DMS79 (cell line): Measurements from ENCODE around the gene CHRNA3.
A peak's percentile ranks its signal among the peaks of the same experiment; 100 is the strongest.
"Not testable (repeated sequence)": the region's sequence is repeated elsewhere in the genome, so short reads cannot be mapped to it uniquely, and the experiment has no call there.

Source experiments
- DNase-seq: peaks from one replicate; lab custom pipeline; 2025; lab: John Stamatoyannopoulos, UW

CHRNA3 gene

DNA sequence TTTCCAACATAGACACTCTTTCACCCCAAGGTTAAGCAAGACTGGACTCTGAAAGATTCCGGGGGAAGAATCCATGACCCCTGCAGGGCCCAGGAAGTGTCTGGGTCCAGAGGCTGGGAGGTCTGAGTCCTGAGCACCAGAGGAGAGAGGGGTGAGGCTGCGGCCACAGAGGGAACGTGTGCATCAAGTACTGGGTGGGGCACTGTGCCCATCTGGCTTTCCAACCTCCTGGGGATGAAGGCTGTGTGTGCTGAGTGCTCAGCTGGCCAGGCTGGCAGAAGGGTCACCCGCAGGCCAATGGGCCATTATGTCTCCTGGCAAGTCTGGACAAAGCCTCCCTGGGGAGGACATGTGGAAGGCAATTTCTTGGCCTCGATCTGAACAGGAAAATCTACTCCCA is 3.3 kb downstream of the CHRNA3 start:
- no peak for DNase-seq

DNA sequence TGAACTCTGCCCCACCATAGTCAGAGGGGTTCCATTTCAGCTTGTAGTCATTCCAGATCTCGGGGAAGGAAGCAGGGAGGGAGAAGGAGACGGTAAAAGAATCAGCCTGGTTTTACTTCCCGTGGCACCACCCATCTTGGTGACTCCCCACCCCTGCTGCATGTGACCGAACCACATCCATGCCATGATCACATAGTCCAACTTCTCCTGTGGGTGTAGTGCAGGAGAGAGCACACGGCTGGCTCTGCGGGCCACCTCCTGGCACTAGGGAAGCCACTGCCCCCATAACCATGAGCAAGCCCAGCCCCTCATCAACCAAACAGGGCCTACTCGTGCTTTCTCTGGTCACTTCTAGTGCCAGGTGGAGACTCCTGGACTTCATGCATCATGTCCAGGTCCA is 3.7 kb downstream of the CHRNA3 start:
- no peak for DNase-seq

DNA sequence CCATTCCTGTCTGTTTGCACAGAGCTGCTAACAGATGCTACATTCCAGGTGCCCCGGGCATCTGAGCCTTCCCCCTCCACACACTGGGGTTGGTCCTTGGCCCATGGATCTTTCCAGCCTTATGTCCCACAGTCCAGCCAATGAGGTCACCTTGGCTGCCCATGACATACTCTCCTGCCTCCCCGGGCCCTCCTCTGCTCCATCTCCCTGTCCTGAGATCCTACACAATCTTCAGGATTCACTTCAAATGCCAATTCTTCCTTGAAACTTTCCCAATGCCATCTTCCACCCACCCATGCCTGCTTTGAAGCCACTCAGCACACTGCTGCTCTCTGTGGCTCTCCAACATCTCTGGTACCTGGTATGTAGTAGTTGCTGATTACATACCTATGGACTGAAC is 4.3 kb downstream of the CHRNA3 start:
- no peak for DNase-seq

DNA sequence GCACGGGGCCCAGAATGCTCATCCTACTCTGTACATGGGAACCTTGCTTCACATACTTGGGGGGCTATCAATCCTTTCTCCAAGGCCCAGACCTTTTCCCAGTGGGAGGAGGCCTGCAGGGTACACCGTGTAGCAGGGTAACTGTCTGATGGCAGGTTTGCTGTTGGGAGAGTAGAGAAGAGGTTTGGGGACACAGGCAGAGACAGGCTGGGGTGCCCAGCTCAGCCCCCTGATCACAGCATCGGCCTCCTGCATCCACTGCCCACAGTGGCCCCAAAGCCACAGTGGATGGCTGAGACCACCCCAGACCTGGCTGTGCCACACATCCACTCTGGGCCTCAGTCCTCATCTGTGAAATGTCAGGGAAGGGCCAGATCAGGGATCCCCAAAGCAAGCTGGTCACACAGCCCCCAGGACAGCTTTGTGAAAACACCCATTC is 5.6 kb downstream of the CHRNA3 start:
- DNase-seq = no peak

DNA sequence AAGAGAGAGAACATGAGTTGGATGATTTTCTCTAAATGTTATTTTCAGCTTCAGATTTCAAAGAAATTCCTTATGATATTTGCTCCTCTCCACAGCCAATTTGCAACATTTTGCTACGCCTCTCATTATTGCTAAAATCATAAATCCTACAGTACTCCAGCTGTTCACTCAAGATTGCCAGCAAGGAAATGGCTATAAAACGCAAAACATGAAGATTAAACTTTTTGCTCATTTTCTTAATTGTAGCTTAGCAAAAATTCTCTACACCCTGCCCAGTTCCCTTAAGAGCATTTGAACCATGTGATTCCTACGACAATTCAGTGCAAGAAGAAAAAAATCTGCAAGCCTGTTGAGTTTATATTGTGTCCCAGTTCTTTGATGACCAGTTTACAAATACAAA is 6.8 kb downstream of the CHRNA3 start:
- no peak for DNase-seq

DNA sequence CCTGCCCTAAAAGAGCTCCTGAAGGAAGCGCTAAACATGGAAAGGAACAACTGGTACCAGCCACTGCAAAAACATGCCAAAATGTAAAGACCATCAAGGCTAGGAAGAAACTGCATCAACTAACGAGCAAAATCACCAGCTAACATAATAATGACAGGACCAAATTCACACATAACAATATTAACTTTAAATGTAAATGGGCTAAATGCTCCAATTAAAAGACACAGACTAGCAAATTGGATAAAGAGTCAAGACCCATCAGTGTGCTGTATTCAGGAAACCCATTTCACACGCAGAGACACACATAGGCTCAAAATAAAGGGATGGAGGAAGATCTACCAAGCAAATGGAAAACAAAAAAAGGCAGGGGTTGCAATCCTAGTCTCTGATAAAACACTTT is 11.2 kb downstream of the CHRNA3 start:
- DNase-seq = not testable (repeated sequence)

DNA sequence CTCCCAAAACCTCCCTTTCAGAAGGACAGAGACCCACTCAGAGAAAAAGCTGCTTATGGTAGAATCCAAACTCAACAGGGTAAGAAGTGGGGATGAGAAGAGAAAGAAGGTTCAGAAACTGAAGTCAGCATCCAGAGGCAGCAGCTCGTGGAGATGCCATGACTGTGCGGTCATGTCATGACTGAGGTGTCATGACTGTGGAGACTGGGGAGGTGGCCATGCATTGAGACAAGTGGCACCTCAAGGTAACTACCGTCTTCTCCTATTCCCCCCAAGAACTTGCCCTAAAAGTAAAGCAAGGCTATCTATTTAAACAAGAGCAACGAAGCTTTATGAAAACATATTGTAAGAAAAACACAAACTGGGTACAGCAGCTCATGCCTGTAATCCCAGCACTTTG is 15.1 kb downstream of the CHRNA3 start:
- DNase-seq = no peak

DNA sequence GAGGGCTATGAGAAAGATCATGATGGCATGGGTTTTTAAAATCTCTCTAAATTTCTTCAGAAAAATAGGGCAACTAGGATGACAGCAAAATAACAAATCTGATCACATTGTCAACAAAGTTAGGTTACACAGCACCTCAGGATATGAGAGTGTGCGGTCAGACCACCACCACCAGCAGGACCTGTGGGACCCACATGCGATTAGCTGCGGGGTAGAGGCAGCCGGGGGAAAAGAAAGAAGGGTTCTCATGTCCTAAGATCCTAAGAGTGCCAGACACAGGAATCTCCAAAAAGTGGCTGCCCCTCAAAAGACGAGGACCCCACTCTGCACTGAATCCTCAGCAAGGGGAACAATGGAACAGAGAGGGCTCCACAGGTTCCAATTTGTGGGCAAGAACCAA is 15.6 kb downstream of the CHRNA3 start:
- no peak for DNase-seq

DNA sequence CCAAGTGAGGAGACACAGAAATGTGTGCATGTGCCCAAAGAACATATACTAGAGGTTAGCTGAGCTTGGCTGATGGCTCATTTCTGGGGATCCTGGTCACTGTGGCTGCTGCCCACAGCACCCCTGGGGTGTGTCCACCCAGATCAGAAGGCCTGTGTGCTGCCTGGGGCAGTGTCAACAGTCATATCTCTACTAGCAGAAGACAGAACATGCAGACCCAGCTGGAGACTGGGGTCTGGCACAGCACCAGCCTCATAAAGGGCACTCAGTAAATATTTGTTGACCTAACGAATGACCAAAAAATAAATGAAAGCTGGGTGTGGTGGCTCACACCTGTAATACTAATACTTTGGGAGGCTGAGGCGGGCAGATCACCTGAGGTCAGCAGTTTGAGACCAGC is 16.4 kb downstream of the CHRNA3 start:
- no peak for DNase-seq

DNA sequence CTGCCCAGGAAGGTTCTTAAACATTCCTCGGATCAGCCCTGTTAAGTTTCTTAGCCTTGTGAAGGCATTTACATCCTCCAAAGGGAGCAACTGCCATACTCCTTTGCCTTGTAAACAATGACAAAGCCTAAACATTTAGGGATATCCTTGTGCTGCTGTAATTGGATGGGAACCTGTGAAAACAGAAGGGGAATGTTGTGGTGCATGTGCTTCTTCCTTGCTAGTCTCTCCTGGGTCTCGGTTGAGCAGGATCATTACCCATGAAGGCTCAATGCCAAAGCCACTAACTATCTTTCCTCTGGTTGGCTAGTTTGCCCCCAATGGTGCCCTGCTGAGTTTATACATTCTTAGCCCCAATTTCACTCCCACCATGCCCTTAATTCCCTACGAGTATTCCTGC is 17.3 kb downstream of the CHRNA3 start:
- DNase-seq = no peak

DNA sequence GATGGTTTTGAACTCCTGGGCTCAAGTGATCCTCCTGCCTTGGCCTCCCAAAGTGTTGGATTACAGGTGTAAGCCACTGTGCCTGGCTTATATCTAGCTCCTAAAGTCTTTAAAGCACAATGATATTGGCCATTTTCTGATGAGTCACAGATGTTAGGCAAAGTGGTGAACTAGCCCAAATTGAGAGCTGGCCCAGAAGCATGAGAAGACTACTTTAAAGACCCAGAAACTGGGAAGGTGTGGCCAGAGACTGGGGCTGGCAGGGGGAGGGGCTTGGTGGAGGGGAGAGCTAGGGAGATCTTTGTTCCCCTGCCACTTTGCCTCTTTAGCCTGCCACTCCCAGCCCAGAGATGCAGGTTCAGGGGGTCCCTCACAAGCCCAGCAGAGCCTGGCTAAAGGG is 21.6 kb downstream of the CHRNA3 start:
- no peak for DNase-seq

DNA sequence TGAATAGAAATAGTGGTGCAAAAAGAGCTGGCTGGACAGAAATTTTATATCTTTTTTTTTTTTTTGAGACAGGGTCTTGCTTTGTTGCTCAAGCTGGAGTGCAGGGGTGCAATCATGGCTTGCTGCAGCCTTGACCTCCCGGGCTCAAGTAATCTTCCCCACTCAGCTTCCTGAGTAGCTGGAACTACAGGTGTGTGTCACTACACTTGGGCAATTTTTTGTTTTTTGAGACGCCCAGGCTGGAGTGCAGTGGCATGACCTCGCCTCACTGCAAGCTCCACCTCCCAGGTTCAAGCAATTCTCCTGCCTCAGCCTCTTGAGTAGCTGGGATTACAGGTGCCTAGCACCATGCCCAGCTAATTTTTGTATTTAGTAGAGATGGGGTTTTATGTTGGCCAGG is 22.4 kb downstream of the CHRNA3 start:
- no peak for DNase-seq

DNA sequence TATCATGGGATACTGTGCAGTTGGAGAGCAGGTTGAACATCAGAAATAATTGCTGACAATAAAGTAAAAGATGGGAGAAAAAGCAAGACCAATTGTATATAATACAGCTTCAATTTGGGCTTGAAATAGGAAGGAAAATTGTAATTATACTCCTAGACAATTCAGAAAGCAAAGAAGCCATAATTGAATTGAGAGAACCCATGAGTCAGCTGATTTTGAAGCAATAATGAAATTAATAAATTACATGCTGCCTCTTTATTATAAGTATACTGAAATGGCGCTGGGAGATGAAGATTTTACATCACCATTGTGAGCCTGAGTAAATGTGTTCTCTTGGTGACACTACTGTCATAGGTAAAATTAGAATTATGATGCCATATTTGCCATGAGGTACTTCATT is 23.2 kb downstream of the CHRNA3 start:
- DNase-seq = no peak

DNA sequence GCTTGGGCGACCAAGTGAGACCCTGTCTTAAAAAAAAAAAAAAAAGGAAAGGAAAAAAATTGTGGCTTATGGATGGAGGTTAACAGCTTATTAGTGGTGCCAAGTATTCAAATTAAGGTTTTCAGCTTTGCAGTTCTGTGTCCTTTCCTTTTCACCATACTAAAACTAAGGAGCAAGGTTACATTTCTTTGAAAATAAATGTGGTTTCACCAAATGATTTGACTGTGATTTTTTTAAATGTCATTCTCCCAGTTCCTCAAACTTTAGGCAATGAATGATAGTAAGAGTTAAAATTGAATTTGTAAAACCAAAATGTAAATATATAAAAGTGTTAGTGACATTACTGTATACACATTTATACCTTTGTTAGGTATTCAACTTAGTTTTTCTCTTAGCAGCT is 45.9 kb downstream of the CHRNA3 start:
- no peak for DNase-seq

DNA sequence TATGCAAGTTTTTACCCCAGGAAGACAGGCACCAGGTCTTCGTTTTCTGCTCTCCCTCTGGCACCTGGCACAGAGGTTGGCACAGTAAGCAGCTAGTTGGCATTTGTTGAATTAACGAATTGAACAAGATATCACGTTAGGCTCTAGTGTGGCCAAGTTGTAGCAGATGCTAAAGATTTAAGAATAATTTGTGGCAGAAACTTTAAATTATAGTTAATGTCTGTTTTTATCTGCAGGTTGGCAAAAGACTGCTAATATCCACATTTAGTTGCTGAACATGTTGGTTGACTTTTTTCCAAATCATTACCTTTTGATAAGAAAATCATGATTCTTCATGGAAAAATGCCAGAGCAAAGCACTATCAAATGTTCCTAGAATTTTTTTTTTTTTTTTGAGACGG is 47.4 kb downstream of the CHRNA3 start:
- no peak for DNase-seq

DNA sequence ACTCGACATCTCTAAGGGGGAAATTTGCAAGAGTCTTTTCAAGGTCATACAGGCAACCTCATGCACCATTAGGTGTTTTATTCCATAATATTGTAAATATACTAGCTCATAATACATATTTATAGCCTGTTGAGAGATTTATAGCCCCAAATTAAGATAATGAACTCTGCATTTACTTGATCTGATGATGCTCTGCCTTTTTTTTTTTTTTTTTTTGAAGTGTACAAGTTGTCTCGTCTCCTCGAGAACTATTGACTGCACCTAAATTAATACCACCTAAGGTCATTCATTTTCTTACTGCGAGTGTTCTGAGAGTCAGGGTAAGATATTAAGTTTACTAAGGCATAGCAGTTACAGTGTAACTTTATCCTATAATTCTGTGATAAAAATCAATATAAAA is 49.4 kb downstream of the CHRNA3 start:
- DNase-seq = no peak

DNA sequence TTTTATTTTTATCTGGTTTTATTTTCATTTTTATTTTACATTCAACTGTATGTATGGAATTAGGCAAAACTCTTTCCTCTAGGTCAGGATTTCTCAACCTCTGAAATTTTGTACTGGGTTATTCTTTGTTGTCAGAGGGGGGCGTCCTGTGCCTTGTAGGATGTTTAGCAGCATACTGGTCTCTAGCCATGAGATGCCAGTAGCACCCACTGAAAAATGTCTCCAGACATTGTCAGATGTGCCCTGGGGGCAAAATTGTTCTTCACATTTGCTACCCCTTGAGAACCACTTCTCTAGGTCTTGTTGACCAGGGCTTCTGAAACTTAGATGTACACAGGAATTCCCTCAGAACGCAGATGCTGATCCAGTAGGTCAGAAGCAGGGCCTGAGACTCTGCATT is 50.1 kb downstream of the CHRNA3 start:
- DNase-seq = no peak

DNA sequence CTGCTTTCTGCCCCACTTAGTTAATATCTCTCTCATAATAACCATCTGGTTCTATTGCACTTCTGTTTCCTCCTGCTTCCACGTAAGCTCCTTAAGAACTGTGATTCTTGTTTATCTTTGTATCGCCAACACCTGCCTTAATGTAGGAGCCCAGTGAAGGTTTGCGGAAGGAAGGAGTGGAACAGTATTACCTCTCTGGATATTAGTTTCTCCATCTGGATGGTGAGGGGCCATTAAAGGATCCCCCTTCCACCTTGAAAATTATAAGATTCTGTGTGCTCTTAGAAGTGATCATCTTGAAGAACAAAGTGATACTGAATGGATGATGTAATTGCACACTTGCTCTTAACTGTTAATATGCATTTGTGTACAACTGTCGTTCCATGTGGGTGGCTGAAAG is 53.3 kb downstream of the CHRNA3 start:
- peak; percentile 8 for DNase-seq

DNA sequence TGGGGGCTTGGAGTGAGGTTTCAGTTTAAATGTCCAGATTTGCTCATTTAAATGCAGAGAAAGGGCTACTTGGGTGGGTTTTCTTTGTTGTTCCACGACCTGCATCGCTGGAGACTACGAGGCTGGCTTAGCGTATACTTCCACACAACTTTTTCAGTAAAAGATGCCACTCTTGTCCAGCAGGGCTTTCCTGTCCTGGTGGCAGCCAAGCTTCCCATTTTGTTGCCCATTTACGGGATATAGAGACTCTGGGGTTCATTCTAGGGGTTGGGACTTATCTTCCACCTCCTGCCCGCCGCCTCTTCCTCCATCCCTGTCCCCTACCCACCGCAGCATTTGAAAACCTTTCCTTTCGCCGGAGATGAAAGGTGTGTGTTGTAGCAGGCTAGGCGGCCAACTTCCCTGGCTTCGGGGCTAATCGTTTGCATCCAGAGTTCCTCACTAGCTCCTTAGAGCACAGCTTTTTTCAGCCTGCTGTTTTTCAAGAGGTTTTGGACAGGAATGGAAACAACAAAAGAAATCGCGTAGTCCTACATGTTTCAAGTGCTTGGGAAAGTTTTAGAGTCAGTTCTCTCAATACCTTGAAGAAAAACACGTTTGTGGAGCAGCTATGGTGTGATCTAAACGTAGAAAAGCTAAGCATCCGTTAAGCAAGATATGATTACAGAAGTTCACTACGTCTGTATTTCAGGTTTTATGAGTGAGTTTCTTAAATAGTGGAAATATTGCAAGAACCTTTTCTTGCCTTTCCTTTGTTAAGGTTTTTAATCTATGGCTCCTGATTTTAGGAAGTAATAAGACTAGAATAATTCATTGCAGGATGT is 54.6 kb downstream of the CHRNA3 start:
- no peak for DNase-seq

DNA sequence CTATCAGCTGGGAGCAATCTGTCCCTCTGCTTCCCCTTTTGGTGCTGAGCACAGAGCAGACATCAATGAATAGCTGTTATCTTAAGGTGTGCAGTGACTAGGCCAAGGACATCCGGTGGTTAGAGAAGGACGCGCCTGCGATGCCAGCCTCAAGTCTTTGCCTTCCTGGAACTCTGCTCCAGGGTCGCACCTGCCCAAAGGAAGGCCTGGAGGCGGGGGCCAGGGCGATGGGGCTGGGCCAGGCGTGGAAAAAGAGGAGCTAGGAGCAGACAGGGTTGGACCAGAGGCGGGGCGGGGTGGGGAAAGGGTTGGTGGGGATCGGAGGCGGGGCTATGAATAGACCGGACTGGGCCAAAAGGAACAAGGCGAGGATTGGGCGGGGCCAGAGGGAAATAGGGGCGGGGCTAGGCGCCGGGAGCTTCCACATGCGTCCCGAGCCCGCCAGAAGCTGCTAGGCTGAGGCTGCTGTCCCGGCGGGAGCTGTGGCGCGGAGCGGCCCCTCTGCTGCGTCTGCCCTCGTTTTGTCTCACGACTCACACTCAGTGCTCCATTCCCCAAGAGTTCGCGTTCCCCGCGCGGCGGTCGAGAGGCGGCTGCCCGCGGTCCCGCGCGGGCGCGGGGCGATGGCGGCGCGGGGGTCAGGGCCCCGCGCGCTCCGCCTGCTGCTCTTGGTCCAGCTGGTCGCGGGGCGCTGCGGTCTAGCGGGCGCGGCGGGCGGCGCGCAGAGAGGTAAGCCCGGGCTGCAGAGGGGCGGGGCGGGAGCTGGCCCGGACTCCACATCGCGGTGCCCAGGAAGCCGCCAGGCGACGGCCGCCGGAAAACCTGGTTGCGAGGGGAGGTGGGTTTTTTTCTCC is 55.5 kb downstream of the CHRNA3 start, which contains the start of gene CHRNA5:
TSS of gene CHRNA5 (plus strand) at position 424 of the 854 bp plus-strand sequence. CDS start at position 624, 200 bp downstream.
- DNase-seq = peak; percentile 55

DNA sequence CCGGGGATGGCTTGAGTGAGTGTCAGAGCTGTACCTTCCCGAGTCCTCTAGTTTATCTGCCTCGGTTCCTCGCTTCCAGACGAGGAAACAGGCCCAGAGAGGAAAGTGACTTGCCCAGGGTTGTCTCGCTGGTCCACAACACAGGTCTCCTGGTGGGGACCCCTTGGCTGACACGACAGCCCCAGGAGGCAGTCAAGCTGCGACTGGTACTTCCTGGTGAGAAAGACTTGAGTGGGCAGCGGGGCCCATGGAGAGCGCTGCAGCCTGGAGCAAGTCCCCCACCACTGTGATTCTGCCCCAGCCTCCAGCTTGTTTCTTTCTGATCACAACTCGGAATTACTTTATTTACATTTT is 56.1 kb downstream of the CHRNA3 start:
- no peak for DNase-seq

DNA sequence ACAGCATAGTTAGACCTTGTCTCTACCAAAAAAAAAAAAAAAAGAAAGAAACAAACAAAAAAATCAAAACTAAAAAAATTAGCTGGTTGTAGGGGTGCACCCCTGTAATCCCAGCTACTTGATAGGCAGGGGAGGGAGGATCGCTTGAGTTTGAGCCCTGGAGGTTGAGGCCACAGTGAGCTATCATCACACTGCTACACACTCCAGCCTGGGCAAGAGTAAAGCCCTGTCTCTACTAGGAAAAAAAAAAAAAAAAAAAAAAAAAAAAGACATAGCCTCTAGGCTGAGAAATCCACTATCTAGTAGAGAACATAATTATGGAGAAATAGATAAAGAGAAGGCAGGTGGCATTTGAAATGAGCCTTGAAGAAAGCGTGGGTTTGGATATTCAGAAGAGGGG is 57.7 kb downstream of the CHRNA3 start:
- DNase-seq = no peak

DNA sequence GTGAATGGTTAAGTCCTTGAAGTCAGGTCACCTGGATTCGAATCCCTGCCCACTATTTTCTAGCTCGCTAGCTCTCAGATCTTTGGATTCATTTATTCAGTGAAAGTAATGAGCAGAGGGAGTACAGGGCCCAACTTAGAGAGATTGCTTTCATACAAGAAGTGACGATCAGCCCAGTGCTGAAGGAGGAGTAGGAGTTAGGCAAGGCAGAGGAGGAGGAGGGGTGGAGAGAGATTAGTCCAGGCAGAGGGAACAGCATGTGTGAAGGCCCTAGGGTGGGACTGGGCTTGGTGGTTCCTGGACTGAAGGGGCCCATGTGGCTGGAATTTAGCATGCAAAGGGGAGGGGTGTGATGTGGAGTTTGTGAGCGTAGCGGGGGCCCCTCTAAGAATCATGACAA is 59.3 kb downstream of the CHRNA3 start:
- DNase-seq = no peak
